GM13976 (cell line): Measurements from ENCODE around the gene BEND3.

Experiments used
- DNase-seq: peaks from one replicate; pipeline ENCODE4 v3.0.0; 2012; ENCODE audit warnings: low spot score
- CTCF ChIP-seq: IDR thresholded peaks from 2 replicates; pipeline ENCODE4 v1.5.1; 2012; ENCODE audit warnings: borderline replicate concordance, mild to moderate bottlenecking; ENCODE audit not compliant: insufficient read depth; ENCODE audit errors: extremely low read depth, missing control alignments, control extremely low read depth
- in situ Hi-C: fragments of 300-500 bp; cut with MboI; formaldehyde crosslinking; loops from one replicate; pipeline ENCODE4 v1.12.0; 2022; ENCODE audit warnings: low sequenced_read_pairs, mixed read lengths, inconsistent platforms; ENCODE audit not compliant: unreplicated experiment

The BEND3 gene

GRCh38 chr6:107083047-107083768, 32.1 kb downstream of the BEND3 start:
- in situ Hi-C loops: no loop called here
- TF ChIP-seq CTCF: no peak
- no peak for DNase-seq

DNA sequence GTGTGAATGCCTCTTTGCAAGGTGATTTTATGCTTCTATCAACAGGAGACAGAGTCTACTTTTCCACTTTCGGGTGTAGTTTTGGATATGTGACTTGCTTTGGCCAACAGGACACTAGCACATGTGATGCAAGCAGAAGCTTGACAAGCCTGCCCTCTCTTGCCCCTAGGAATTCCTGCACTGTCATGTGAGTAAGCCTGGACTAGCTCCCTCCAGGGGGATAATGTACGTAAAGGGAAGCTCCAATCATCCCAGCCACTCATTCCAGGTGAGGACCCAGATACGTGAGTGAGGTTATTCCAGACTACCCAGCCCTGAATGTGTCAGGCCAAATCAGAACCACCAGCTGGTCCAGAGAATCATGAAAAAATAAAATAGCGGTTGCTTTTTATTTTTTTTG, 33.3 kb downstream of the BEND3 start:
- TF ChIP-seq CTCF: no peak
- no peak for DNase-seq
- in situ Hi-C loops: no loop called here

GRCh38 chr6:107080036-107080435, 35.3 kb downstream of the BEND3 start:
- in situ Hi-C loops: no loop called here
- no peak for DNase-seq
- no peak for TF ChIP-seq CTCF

GRCh38 chr6:107079429-107079828, 35.9 kb downstream of the BEND3 start:
- no peak for DNase-seq
- in situ Hi-C loops: no loop called here
- TF ChIP-seq CTCF: no peak

DNA sequence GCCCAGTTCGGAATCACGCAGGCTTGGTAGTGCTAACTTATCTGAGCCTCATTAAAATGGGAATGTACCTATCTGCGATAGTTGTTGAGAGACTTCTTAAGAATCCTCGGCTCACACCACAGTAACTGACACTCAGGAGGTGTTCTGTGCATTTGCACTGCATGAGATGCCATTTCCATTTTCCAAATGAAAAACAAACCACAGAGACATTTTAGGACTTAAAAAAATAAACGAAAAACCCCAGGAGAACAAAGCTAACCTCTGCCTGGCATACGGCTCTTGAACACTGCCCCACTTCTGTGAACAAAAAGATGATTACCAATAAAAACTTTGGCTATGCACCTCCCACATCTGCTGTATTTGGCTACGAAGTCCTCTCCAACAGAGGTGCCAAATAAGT, 37.6 kb downstream of the BEND3 start:
- no peak for DNase-seq
- in situ Hi-C loops: no loop called here
- no peak for TF ChIP-seq CTCF

DNA sequence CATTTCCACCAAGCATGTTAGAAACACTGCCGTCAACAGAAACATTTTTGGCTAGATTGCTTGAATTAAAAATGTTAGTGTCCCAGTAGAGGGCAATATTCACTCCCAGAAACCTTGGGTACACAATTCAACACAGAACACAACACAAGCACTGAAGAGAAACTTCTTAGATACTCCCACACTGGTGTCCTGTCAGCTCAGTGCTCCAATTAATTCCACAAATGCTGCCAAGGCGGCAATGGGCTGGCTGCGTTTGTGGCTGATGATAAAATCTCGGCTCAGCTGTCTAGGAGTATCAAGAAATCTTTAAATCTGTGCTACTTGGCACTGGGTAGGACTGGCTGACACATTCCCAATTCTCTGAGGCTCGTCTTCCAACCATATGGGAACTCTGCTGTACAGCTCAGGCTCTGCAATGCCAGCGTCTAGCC, 39.3 kb downstream of the BEND3 start:
- in situ Hi-C loops: no loop called here
- no peak for TF ChIP-seq CTCF
- DNase-seq: peak; percentile 53

DNA sequence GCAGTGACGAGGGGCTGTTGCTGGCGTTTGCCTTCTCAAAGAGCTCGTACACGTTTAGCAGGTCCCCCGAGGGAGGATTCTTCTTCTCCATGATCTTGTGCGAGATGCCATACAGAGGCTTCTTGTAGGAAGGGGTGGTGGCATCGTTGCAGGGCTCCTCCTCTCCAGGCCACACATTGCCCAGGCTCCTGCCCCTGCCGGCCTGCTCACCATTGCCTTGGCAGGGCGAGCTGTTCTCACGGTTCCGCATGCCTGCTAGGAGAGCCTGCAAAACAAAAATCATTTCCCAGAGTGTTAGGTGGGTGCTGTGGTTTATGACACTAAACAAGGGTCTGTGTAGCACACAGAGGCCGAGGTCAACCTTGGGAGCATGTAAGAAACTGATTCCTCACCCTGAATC, 44.6 kb downstream of the BEND3 start:
- TF ChIP-seq CTCF: no peak
- in situ Hi-C loops: no loop called here

More for the DNA sequence above, 44.6 kb downstream of the BEND3 start:
- DNase-seq: no peak
